Prostate gland (tissue), 2 donors: ENCODE measurements around the gene COL12A1. TPM values are rescaled to one million over a fixed set of nuclear protein-coding genes. Genes with fewer than 3 reads are reported as not detected.

Source experiments
- DNase-seq: peaks from one replicate; pipeline ENCODE4 v3.0.0-alpha.2; 2019; ENCODE audit warnings: low spot score
- H3K27ac ChIP-seq, 2 donors: fragments of 200-600 bp; sonication (generic); 2 replicates each; pipeline ENCODE4 v1.5.1; 2017 to 2019
- H3K27me3 ChIP-seq: fragments of 200-600 bp; sonication (generic); replicated peaks from 2 replicates; pipeline ENCODE4 v1.5.1; 2019; ENCODE audit not compliant: insufficient read depth
- H3K36me3 ChIP-seq, 2 donors: fragments of 200-600 bp; sonication (generic); 1 replicate in 1 of 2; 2 replicates in 1 of 2; pipeline versions ENCODE4 v1.5.1 to v1.8.1; 2017 to 2019
- H3K4me1 ChIP-seq: fragments of 200-600 bp; sonication (generic); replicated peaks from 2 replicates; pipeline ENCODE4 v1.5.1; 2019
- H3K4me3 ChIP-seq, 2 donors: fragments of 200-600 bp; sonication (generic); 2 replicates each; pipeline ENCODE4 v1.5.1; 2017 to 2019
- H3K9me3 ChIP-seq: fragments of 200-600 bp; sonication (generic); 2 replicates; pipeline ENCODE4 v1.5.1; 2017
- POLR2A ChIP-seq: fragments of 450-650 bp; IDR thresholded peaks from one replicate; pipeline ENCODE4 v1.6.1; 2016; ENCODE audit warnings: antibody characterized with exemption, mild to moderate bottlenecking
- POLR2AphosphoS5 ChIP-seq: sonication (generic); formaldehyde crosslinking; IDR thresholded peaks from one replicate; pipeline ENCODE4 v1.6.1; 2017; ENCODE audit warnings: antibody characterized with exemption
- WGBS: methylation state at CpG from one replicate; pipeline ENCODE4 v1.1.5; 2018; 5-methylcytosine and 5-hydroxymethylcytosine counted together
- intact Hi-C: fragments of 100-400 bp; cut with DNase I; formaldehyde crosslinking; loops from one replicate; pipeline ENCODE4 v1.14.2; 2022
- total RNA-seq, 2 donors: library from RNA; depleted of rRNA; stranded (reverse); fragments of >200 nt; gene quantifications; one replicate each; pipeline ENCODE4 v1.1.0, GENCODE V29; 2016
- TF ChIP-seq, protein P1 (sequence below), 4 experiments: fragments of 200-600 bp in 2 of 4; fragments of 450-650 bp in 2 of 4; sonication (generic) in 2 of 4; IDR thresholded peaks; 1 replicate in 3 of 4; 2 replicates in 1 of 4; pipeline ENCODE4 v1.5.1; 2016 to 2019; ENCODE audit warnings: antibody characterized with exemption in 4 of 4, mild to moderate bottlenecking in 2 of 4, moderate library complexity in 2 of 4

The COL12A1 gene
- total RNA-seq, 2 donors from 2014 or later, result 8.6 to 40.6 TPM

GRCh38 chr6:75096966-75097365, 108.9 kb downstream of the COL12A1 start:
- TF ChIP-seq POLR2AphosphoS5, result no peak
- no peak for TF ChIP-seq POLR2A
- TF ChIP-seq, protein P1, sequence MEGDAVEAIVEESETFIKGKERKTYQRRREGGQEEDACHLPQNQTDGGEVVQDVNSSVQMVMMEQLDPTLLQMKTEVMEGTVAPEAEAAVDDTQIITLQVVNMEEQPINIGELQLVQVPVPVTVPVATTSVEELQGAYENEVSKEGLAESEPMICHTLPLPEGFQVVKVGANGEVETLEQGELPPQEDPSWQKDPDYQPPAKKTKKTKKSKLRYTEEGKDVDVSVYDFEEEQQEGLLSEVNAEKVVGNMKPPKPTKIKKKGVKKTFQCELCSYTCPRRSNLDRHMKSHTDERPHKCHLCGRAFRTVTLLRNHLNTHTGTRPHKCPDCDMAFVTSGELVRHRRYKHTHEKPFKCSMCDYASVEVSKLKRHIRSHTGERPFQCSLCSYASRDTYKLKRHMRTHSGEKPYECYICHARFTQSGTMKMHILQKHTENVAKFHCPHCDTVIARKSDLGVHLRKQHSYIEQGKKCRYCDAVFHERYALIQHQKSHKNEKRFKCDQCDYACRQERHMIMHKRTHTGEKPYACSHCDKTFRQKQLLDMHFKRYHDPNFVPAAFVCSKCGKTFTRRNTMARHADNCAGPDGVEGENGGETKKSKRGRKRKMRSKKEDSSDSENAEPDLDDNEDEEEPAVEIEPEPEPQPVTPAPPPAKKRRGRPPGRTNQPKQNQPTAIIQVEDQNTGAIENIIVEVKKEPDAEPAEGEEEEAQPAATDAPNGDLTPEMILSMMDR (IDR thresholded peaks at IDR 0.05), result no peak
- no peaks in the 10 kb centered on the region for H3K9me3 ChIP-seq
- no peaks in the 10 kb centered on the region for H3K4me1 ChIP-seq
- DNase-seq, result no peak
- no peaks in the 10 kb centered on the region for H3K36me3 ChIP-seq
- H3K27ac ChIP-seq, result no peak overlapping the region
- 76% methylated on average over 4 of the region's 4 CpGs for WGBS
- H3K27me3 ChIP-seq, result no peaks in the 10 kb centered on the region
- intact Hi-C loops, result loop anchor here (5.0 kb wide), 1 partner anchor 105 kb away; no protein-coding TSS in a partner anchor
- H3K4me3 ChIP-seq, result no peak overlapping the region

DNA sequence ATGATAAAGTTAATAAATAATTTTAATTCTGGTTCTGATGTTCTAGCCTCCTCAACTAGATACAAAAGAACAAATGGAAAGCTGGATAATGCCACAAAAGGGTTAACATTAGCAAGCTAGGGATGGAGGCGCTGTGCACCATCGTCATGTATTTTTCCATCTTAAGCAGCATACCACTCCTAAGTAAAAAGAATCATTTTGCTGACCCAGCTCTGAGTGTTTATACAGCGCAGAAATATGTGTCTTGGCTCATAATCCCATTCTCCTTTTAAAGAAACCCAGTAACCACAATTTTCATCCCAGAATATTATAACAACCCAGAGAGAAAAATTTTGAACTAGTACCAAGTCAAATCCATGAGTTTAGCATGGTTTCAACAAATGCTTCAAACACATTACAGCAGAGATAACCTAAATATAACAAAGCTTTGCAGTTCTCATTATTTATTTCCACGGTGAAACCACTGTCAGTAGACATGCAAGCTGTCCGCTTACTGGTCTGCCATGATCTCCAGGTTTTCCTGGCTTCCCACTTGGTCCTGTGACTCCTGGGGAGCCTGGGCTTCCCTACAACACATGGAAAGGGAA, 111.1 kb downstream of the COL12A1 start:
- Histone ChIP-seq H3K27ac (no peak overlapping the region), H3K4me3 (no peak overlapping the region), H3K36me3 (no peaks in the 10 kb centered on the region), H3K4me1 (no peaks in the 10 kb centered on the region), H3K9me3 (no peaks in the 10 kb centered on the region), H3K27me3 (no peaks in the 10 kb centered on the region)
- no peak for DNase-seq
- 42% methylated on average over 5 of the region's 5 CpGs for WGBS
- intact Hi-C loops, result loop anchor here (5.0 kb wide), 1 partner anchor 108 kb away; no protein-coding TSS in a partner anchor
- TF ChIP-seq POLR2A (no peak), POLR2AphosphoS5 (no peak)
- TF ChIP-seq, protein P1 (IDR thresholded peaks at IDR 0.05), result no peak

- Histone ChIP-seq H3K27ac (no peak overlapping the region), H3K4me3 (no peak overlapping the region), H3K9me3 (no peaks in the 10 kb centered on the region), H3K4me1 (no peaks in the 10 kb centered on the region), H3K36me3 (no peaks in the 10 kb centered on the region), H3K27me3 (no peaks in the 10 kb centered on the region)
- no peak for DNase-seq
- TF ChIP-seq POLR2A (no peak), POLR2AphosphoS5 (no peak)
- TF ChIP-seq, protein P1 (IDR thresholded peaks at IDR 0.05), result no peak
- intact Hi-C loops, result no loop called here
- 86% methylated on average over 4 of the region's 4 CpGs for WGBS
Observed at GRCh38 chr6:75091467-75092190, 114.2 kb downstream of the COL12A1 start.

GRCh38 chr6:75090576-75090975, 115.3 kb downstream of the COL12A1 start:
- 92% methylated on average over 1 of the region's 1 CpG for WGBS
- DNase-seq, result no peak
- intact Hi-C loops, result no loop called here
- no peak for TF ChIP-seq POLR2A
- TF ChIP-seq, protein P1 (IDR thresholded peaks at IDR 0.05), result no peak
- no peak for TF ChIP-seq POLR2AphosphoS5
- Histone ChIP-seq H3K4me3 (no peak overlapping the region), H3K27me3 (no peaks in the 10 kb centered on the region), H3K4me1 (no peaks in the 10 kb centered on the region), H3K9me3 (no peaks in the 10 kb centered on the region), H3K36me3 (no peaks in the 10 kb centered on the region), H3K27ac (no peak overlapping the region)

DNA sequence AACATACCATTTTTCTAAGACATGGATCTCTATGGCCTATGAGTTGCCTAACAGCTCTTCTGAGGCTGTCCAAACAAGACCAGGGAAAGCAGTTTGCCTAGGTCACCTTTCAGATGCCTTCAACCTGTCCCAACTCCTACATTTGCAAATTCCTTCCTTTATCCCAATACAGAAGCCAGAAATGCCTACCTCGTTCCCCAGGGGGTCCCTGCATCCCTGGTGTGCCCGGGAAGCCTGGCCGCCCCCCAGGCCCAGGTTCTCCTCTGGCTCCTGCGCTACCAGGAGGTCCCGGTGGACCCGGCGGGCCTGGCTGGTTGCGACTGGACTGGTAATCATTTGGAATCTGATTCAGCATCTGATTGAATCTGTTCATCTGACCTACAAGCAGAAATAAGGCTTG, 115.9 kb downstream of the COL12A1 start:
- TF ChIP-seq, protein P1 (IDR thresholded peaks at IDR 0.05), result no peak
- TF ChIP-seq POLR2A (no peak), POLR2AphosphoS5 (no peak)
- 91% methylated on average over 8 of the region's 8 CpGs for WGBS
- Histone ChIP-seq H3K27ac (no peak overlapping the region), H3K4me1 (no peaks in the 10 kb centered on the region), H3K4me3 (no peak overlapping the region), H3K9me3 (no peaks in the 10 kb centered on the region), H3K27me3 (no peaks in the 10 kb centered on the region), H3K36me3 (no peaks in the 10 kb centered on the region)
- DNase-seq, result no peak
- intact Hi-C loops, result no loop called here
